HCT116 (cell line): Measurements from ENCODE around the gene ALDH7A1. TPM values are rescaled to one million over a fixed set of nuclear protein-coding genes. Genes with fewer than 3 reads are reported as not detected.

Source experiments
- ATAC-seq: fragments of 200-7000 bp; cut with Tn5 transposase; 2 replicates; pipeline ENCODE4 v1.9.1; 2020; ENCODE audit warnings: mild to moderate bottlenecking, moderate library complexity
- BruUV-seq: library from RNA; stranded (reverse); fragments of 400-500 nt; replicated peaks from 2 replicates; lab custom pipeline; 2021; lab: Mats Ljungman, UMichigan
- CTCF ChIA-PET: fragments of 300-600 bp; sonication (Branson Sonifier 250); formaldehyde crosslinking; loops from one replicate; lab custom pipeline; 2021; ENCODE audit warnings: antibody characterized with exemption; lab: Charles Lee
- POLR2A ChIA-PET: fragments of 300-600, 350-600 bp; sonication (Branson Sonifier 250); formaldehyde crosslinking; loops from one replicate; lab custom pipeline; 2021; ENCODE audit warnings: antibody characterized with exemption; lab: Charles Lee
- RAD21 ChIA-PET, 2 experiments: fragments of 300-600 bp; sonication (Branson Sonifier 250); formaldehyde crosslinking; loops; one replicate each; lab custom pipeline; 2023; ENCODE audit warnings: low total read pairs in 2 of 2; ENCODE audit not compliant: uncharacterized antibody in 2 of 2, unreplicated experiment in 2 of 2, low non-redundant PET in 1 of 2; lab: Charles Lee
- DNase-seq: peaks from one replicate; pipeline ENCODE4 v3.0.0-alpha.2; 2010; ENCODE audit warnings: low read depth, low spot score
- H2AFZ ChIP-seq: fragments of 200-600 bp; shearing (Covaris generic), sonication (generic); 2 replicates; pipeline ENCODE4 v1.6.1; 2017; ENCODE audit warnings: low read depth, mixed run types, mixed read lengths, antibody characterized with exemption, low read length; ENCODE audit not compliant: poor library complexity, severe bottlenecking
- H3K27ac ChIP-seq: 2 replicates; pipeline ENCODE4 v1.5.1; 2012; ENCODE audit warnings: low read depth, low read length
- H3K27me3 ChIP-seq: fragments of 200-600 bp; sonication (generic); 2 replicates; pipeline ENCODE4 v1.6.1; 2016; ENCODE audit warnings: mixed run types, low read length, mixed read lengths; ENCODE audit not compliant: insufficient read depth
- H3K36me3 ChIP-seq, 2 experiments: fragments of 200-500 bp in 1 of 2; fragments of 200-600 bp in 1 of 2; sonication (Bioruptor generic) in 1 of 2; sonication (generic) in 1 of 2; 2 replicates each; pipeline versions ENCODE4 v1.5.1 to v1.6.1; 2014 to 2016; ENCODE audit warnings: low read length in 2 of 2, inconsistent platforms in 1 of 2, mixed read lengths in 1 of 2, mixed run types in 1 of 2; ENCODE audit not compliant: insufficient read depth in 2 of 2, control insufficient read depth in 1 of 2
- H3K4me1 ChIP-seq, 2 experiments: fragments of 200-600 bp in 1 of 2; sonication (generic) in 1 of 2; 2 replicates each; pipeline versions ENCODE4 v1.5.1 to v1.6.1; 2012 to 2017; ENCODE audit warnings: low read length in 2 of 2, inconsistent platforms in 1 of 2, mild to moderate bottlenecking in 1 of 2, mixed read lengths in 1 of 2, mixed run types in 1 of 2, moderate library complexity in 1 of 2; ENCODE audit not compliant: insufficient read depth in 2 of 2, control insufficient read depth in 1 of 2
- H3K4me2 ChIP-seq: fragments of 200-600 bp; sonication (generic); 2 replicates; pipeline ENCODE4 v1.6.1; 2017; ENCODE audit warnings: mixed run types, low read length, mixed read lengths
- H3K4me3 ChIP-seq, 2 experiments: fragments of 200-600 bp in 1 of 2; sonication (generic) in 1 of 2; replicated peaks in 1 of 2; 2 replicates each; pipeline ENCODE4 v1.5.1; 2011 to 2016; ENCODE audit warnings: low read length in 2 of 2, control low read depth in 1 of 2, low read depth in 1 of 2, mild to moderate bottlenecking in 1 of 2, mixed read lengths in 1 of 2, mixed run types in 1 of 2
- H3K79me2 ChIP-seq: fragments of 200-600 bp; sonication (generic); 2 replicates; pipeline ENCODE4 v1.6.1; 2017; ENCODE audit warnings: mild to moderate bottlenecking, mixed run types, low read length, moderate library complexity, mixed read lengths; ENCODE audit not compliant: insufficient read depth
- H3K9ac ChIP-seq: fragments of 200-600 bp; sonication (generic); 2 replicates; pipeline ENCODE4 v1.6.1; 2016; ENCODE audit warnings: low read length, mixed read lengths
- H3K9me2 ChIP-seq: fragments of 200-600 bp; sonication (generic), shearing (Covaris generic); 2 replicates; pipeline ENCODE4 v1.6.1; 2017; ENCODE audit warnings: mixed run types, mild to moderate bottlenecking, moderate library complexity; ENCODE audit not compliant: insufficient read depth
- H3K9me3 ChIP-seq, 2 experiments: fragments of 200-500 bp in 1 of 2; fragments of 200-600 bp in 1 of 2; sonication (Bioruptor generic) in 1 of 2; sonication (generic) in 1 of 2; 2 replicates each; pipeline ENCODE4 v1.6.1; 2014 to 2017; ENCODE audit warnings: low read length in 2 of 2, mixed read lengths in 2 of 2, inconsistent platforms in 1 of 2, low read depth in 1 of 2, mild to moderate bottlenecking in 1 of 2, mixed run types in 1 of 2, moderate library complexity in 1 of 2; ENCODE audit not compliant: control insufficient read depth in 1 of 2, insufficient read depth in 1 of 2
- H4K20me1 ChIP-seq: fragments of 200-600 bp; sonication (generic), shearing (Covaris generic); 2 replicates; pipeline ENCODE4 v1.6.1; 2017; ENCODE audit warnings: mixed run types, mild to moderate bottlenecking, moderate library complexity; ENCODE audit not compliant: insufficient read depth
- CEBPB ChIP-seq: IDR thresholded peaks from 2 replicates; pipeline ENCODE4 v1.6.1; 2012; ENCODE audit warnings: low read depth
- EGR1 ChIP-seq: IDR thresholded peaks from 2 replicates; pipeline ENCODE4 v1.6.1; 2012; ENCODE audit warnings: low read depth
- ELF1 ChIP-seq: IDR thresholded peaks from 2 replicates; pipeline ENCODE4 v1.6.1; 2012; ENCODE audit warnings: low read depth, borderline replicate concordance
- EZH2 ChIP-seq: fragments of 200-600 bp; sonication (generic); IDR thresholded peaks from 2 replicates; pipeline ENCODE4 v1.6.1; 2017; ENCODE audit warnings: antibody characterized with exemption, mixed run types
- POLR2A ChIP-seq: IDR thresholded peaks from 2 replicates; pipeline ENCODE4 v1.7.0; 2011; ENCODE audit warnings: borderline replicate concordance; ENCODE audit not compliant: insufficient read depth, insufficient read length; ENCODE audit errors: extremely low read depth
- RAD21 ChIP-seq: IDR thresholded peaks from 2 replicates; pipeline ENCODE4 v1.6.1; 2012; ENCODE audit warnings: low read depth, mild to moderate bottlenecking
- REST ChIP-seq: IDR thresholded peaks from 2 replicates; pipeline ENCODE4 v1.6.1; 2012; ENCODE audit warnings: low read depth
- SIN3A ChIP-seq: IDR thresholded peaks from 2 replicates; pipeline ENCODE4 v1.6.1; 2012; ENCODE audit warnings: low read depth
- SRF ChIP-seq: IDR thresholded peaks from 2 replicates; pipeline ENCODE4 v1.6.1; 2012; ENCODE audit warnings: low read depth
- YY1 ChIP-seq: IDR thresholded peaks from 2 replicates; pipeline ENCODE4 v1.6.1; 2011; ENCODE audit warnings: low read length, low read depth, moderate library complexity, mild to moderate bottlenecking; ENCODE audit not compliant: insufficient replicate concordance; ENCODE audit errors: extremely low read depth
- ZBTB33 ChIP-seq: IDR thresholded peaks from 2 replicates; pipeline ENCODE4 v1.6.1; 2011; ENCODE audit warnings: mild to moderate bottlenecking, low read length, moderate library complexity; ENCODE audit not compliant: insufficient replicate concordance; ENCODE audit errors: extremely low read depth
- ZFX ChIP-seq: fragments of 450-650 bp; IDR thresholded peaks from 2 replicates; pipeline ENCODE4 v1.6.1; 2017
- ZNF274 ChIP-seq: fragments of 200-500 bp; sonication (Bioruptor generic); IDR thresholded peaks from 2 replicates; pipeline ENCODE4 v1.6.1; 2014; ENCODE audit warnings: mild to moderate bottlenecking, low read depth, low read length, inconsistent platforms
- intact Hi-C: fragments of 100-400 bp; cut with micrococcal nuclease; formaldehyde crosslinking; loops from 2 replicates; pipeline ENCODE4 v1.10.0; 2022
- total RNA-seq: library from RNA; stranded (reverse); gene quantifications from one replicate; pipeline ENCODE4 v1.2.1, GENCODE V29; 2021; ENCODE audit not compliant: unreplicated experiment

Gene ALDH7A1
- total RNA-seq, 1 experiment from 2014 or later, result 93.2 TPM

- H3K4me2 ChIP-seq, result peak overlapping the region; percentile 18; the same call in 1 of the 2 replicates
- peak overlapping the region; percentile 30 for H2AFZ ChIP-seq
- CTCF ChIA-PET, result interaction anchor here (1.7 kb wide), 1 partner anchor 9 kb away, joined by 6 read pairs; no protein-coding TSS in a partner anchor
- no peak overlapping the region for H3K9ac ChIP-seq
- H3K4me1 ChIP-seq, result peaks cover 4 to 7% of the 10 kb centered on the region in 2 experiments; a peak in 3 of 4 replicates
- H4K20me1 ChIP-seq, result no peaks in the 10 kb centered on the region
- H3K36me3 ChIP-seq, result no peaks in the 10 kb centered on the region
- POLR2A ChIA-PET, result no interaction called here
- no peak overlapping the region for H3K27ac ChIP-seq
- no peak for ATAC-seq
- no peaks in the 10 kb centered on the region for H3K27me3 ChIP-seq
- TF ChIP-seq ZBTB33 (no peak), ELF1 (peak; percentile 16; the same call in 1 of the 2 replicates)
- no TSS peak for BruUV-seq
- no peak for DNase-seq
- intact Hi-C loops, result no loop called here
- H3K9me3 ChIP-seq, result no peaks in the 10 kb centered on the region
- no peaks in the 10 kb centered on the region for H3K9me2 ChIP-seq
- no peaks in the 10 kb centered on the region for H3K79me2 ChIP-seq
- H3K4me3 ChIP-seq, result no peak overlapping the region
- RAD21 ChIA-PET, result no interaction called here
These were observed 86.1 kb downstream of the ALDH7A1 start for GRCh38 chr5:126508962-126509279.

GRCh38 chr5:126508251-126508961 lies 86.6 kb downstream of the ALDH7A1 start:
- no TSS peak for BruUV-seq
- Histone ChIP-seq H3K4me1 (peaks cover 4 to 7% of the 10 kb centered on the region in 2 experiments; a peak in 3 of 4 replicates), H3K36me3 (no peaks in the 10 kb centered on the region), H3K9me3 (no peaks in the 10 kb centered on the region), H3K4me2 (peak overlapping the region; percentile 18; the same call in 1 of the 2 replicates), H3K4me3 (no peak overlapping the region), H2AFZ (peak overlapping the region; percentile 30), H3K27me3 (no peaks in the 10 kb centered on the region), H3K9ac (no peak overlapping the region), H3K79me2 (no peaks in the 10 kb centered on the region), H3K9me2 (no peaks in the 10 kb centered on the region), H3K27ac (no peak overlapping the region), H4K20me1 (no peaks in the 10 kb centered on the region)
- ATAC-seq (no peak), DNase-seq (no peak)
- RAD21 ChIA-PET, result no interaction called here
- POLR2A ChIA-PET, result no interaction called here
- CTCF ChIA-PET, result interaction anchor here (1.7 kb wide), 1 partner anchor 8 kb away, joined by 6 read pairs; no protein-coding TSS in a partner anchor
- intact Hi-C loops, result no loop called here
- TF ChIP-seq REST (no peak), CEBPB (no peak), SIN3A (no peak), ZFX (no peak), YY1 (no peak), SRF (no peak), EZH2 (no peak), RAD21 (no peak), POLR2A (no peak), EGR1 (no peak), ZNF274 (no peak)
